ENCODE results near the gene ZNF484.

DNA sequence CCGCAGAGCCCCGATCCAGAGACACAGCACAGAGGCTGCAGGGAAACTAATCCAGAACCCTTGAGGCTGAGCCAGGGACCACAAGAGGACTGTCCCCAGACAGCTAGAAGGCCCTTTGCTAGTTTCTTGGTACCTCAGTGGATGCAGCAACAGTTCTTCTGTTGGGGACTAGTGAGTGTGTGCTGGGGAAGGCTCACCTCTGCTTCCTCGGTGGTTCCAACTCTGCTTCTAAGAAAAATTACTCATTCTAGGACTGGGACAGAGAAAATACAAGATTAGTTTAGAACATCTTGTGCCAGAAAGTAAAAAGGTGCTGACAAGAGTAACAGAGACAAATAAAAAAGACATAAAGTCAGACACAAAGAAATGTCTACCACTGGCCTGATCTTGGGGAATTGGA is 19.5 kb upstream of the ZNF484 start:
- TF ChIP-seq, protein P1, sequence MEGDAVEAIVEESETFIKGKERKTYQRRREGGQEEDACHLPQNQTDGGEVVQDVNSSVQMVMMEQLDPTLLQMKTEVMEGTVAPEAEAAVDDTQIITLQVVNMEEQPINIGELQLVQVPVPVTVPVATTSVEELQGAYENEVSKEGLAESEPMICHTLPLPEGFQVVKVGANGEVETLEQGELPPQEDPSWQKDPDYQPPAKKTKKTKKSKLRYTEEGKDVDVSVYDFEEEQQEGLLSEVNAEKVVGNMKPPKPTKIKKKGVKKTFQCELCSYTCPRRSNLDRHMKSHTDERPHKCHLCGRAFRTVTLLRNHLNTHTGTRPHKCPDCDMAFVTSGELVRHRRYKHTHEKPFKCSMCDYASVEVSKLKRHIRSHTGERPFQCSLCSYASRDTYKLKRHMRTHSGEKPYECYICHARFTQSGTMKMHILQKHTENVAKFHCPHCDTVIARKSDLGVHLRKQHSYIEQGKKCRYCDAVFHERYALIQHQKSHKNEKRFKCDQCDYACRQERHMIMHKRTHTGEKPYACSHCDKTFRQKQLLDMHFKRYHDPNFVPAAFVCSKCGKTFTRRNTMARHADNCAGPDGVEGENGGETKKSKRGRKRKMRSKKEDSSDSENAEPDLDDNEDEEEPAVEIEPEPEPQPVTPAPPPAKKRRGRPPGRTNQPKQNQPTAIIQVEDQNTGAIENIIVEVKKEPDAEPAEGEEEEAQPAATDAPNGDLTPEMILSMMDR (IDR thresholded peaks at IDR 0.05; ENCODE audit: insufficient read depth, low read length, poor library complexity, severe bottlenecking), result no peak
- no peak for TF ChIP-seq EZH2phosphoT487 (conservative IDR thresholded peaks at IDR 0.05; ENCODE audit: low read length)

Data from SU-DHL-6 (cell line).